Right ventricle myocardium superior (tissue), 1 donor: ENCODE measurements around the gene CRIP1. TPM values are rescaled to one million over a fixed set of nuclear protein-coding genes. Genes with fewer than 3 reads are reported as not detected.

Experiments used
- ATAC-seq: fragments of 200-7000 bp; cut with Tn5 transposase; one replicate; pipeline ENCODE4 v1.9.1; 2020; ENCODE audit warnings: mild to moderate bottlenecking; ENCODE audit not compliant: poor library complexity
- DNase-seq: peaks from one replicate; pipeline ENCODE4 v3.0.0-alpha.2; 2020
- intact Hi-C: fragments of 100-400 bp; cut with DNase I; formaldehyde crosslinking; loops from one replicate; pipeline ENCODE4 v1.11.2; 2022
- total RNA-seq: library from RNA; stranded (reverse); fragmentation: NEBNext Ultra II Directional; extraction: Animal tissue kit (Norgen Biotek cat#: 25700); gene quantifications from one replicate; pipeline ENCODE4 v1.2.1, GENCODE V29; 2021
- donor health status: DM: no; HTN: yes; CAD: no; lungs with severe emphysema.

CRIP1 gene
- total RNA-seq, 1 donor from 2014 or later: 71.8 TPM

- ATAC-seq (no peak), DNase-seq (peak; percentile 60)
- intact Hi-C loops: no loop called here
Observed at GRCh38 chr14:105476831-105477659, 9.6 kb upstream of the CRIP1 start.

- ATAC-seq (no peak), DNase-seq (no peak)
- intact Hi-C loops: no loop called here
Observed at GRCh38 chr14:105477660-105478397, 8.9 kb upstream of the CRIP1 start.

DNA sequence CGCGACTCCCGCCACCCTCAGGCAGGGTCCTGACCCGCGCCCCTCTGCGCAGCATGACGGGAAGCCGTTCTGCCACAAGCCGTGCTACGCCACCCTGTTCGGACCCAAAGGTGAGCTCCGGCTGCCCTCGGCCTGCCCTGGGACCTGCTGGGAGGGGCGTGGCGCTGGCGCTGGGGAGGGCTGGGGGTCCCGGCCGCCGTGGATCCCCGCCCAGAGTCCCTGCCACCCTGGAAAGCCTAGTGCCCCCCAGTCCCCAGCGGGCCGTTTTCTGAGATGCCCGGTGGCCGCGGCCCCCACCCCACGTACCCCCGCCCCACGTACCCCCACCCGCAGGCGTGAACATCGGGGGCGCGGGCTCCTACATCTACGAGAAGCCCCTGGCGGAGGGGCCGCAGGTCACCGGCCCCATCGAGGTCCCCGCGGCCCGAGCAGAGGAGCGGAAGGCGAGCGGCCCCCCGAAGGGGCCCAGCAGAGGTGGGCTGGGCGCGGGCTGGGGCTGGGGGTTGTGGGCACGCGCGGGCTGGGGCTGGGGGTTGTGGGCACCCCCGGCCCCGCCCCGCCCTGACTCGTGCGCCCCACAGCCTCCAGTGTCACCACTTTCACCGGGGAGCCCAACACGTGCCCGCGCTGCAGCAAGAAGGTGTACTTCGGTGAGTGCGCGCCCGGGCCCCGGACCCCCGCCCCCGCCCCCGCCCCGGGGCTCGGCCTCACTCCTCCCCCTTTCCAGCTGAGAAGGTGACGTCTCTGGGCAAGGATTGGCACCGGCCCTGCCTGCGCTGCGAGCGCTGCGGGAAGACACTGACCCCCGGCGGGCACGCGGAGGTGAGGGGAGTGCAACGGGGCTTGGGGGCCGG lies 8.1 kb upstream of the CRIP1 start:
- no peak for ATAC-seq
- no peak for DNase-seq
- intact Hi-C loops: no loop called here

DNA sequence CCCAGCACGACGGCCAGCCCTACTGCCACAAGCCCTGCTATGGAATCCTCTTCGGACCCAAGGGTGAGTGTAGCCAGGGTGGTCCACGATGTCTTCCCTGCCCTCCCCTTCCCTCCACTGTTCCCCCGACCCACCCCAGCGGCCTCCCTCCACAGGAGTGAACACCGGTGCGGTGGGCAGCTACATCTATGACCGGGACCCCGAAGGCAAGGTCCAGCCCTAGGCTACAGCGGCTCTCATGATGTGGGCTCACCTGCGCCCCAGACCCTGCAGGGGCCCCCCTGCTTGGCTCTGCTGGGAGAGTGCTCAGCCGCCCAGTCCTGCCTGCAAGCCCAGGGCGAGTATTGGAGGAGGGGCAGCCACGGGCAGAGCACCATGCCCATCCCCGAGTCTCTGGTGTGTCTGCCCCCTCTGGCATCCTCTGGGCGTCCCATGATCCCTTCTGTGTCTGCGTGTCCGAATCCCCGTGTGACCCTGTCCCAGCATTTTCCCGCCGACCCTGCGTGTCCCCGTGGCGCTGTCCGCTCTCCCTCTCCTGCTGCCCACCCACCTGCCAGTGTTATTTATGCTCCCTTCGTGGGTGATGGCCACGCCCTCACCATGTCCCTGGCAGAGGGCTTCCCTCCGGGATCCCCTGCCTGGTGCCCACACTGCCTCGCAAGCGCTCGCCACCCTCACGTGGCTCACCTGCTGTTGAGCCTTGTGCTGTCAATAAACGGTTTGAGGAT lies 7.1 kb upstream of the CRIP1 start:
- intact Hi-C loops: no loop called here
- DNase-seq (no peak), ATAC-seq (no peak)

GRCh38 chr14:105480199-105480746 lies 6.4 kb upstream of the CRIP1 start:
- no peak for ATAC-seq
- no peak for DNase-seq
- intact Hi-C loops: no loop called here

DNA sequence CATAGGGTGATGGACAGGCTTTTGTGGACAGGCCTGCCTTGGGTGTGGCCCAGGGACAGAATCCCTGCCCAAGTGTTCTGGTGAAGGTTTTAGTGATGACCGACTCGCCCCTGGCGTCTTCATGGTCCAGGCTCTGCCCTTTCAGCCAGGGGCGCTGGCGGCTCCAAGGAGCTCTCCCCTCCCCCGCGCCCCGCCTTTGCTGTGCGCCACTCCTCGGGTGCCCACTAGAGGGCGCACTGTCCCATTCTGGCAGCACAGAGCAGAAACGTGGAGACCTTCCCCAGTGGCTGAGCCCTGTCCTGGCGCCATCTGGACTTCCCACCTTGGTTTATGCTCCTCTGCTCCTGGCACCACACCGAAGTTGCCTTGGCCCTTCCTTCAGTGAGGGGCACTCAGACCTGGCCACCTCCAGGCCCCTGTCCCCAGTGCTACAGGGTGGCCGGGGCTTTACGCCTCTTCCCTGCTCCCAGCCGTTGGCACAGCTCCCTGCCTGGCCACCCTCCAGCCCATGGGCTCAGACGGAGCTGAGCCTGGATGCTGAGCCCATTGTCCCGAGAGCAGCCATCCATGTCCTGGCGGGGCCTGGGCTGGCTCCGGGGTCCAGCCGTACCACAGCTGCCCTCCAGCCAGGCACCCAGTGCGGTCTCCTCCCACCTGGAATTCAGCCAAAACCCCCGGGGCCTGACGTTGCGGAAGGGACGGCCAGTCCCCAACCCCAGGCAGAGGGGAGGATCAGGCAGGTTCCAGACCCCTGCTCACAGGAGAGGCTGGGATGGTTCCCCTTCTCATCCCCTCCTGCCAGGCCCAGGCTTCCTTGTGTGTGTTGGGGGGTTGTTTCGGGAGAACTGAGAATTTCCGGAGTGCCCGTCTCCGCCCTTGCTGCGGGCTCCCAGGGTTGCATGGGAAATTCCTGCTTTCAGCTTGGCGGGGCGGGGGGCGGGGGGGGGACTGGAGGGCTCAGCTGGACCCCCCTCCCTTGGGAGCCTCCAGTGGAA lies 5.6 kb upstream of the CRIP1 start:
- intact Hi-C loops: no loop called here
- DNase-seq (peak; percentile 93), ATAC-seq (peak; percentile 76)

GRCh38 chr14:105481886-105482457 lies 4.7 kb upstream of the CRIP1 start:
- ATAC-seq (peak; percentile 47), DNase-seq (peak; percentile 96)
- intact Hi-C loops: no loop called here

- ATAC-seq (no peak), DNase-seq (no peak)
- intact Hi-C loops: no loop called here
Observed at GRCh38 chr14:105482486-105483110, 4.1 kb upstream of the CRIP1 start.

GRCh38 chr14:105483300-105484068 lies 3.2 kb upstream of the CRIP1 start:
- no peak for DNase-seq
- ATAC-seq: no peak
- intact Hi-C loops: no loop called here

DNA sequence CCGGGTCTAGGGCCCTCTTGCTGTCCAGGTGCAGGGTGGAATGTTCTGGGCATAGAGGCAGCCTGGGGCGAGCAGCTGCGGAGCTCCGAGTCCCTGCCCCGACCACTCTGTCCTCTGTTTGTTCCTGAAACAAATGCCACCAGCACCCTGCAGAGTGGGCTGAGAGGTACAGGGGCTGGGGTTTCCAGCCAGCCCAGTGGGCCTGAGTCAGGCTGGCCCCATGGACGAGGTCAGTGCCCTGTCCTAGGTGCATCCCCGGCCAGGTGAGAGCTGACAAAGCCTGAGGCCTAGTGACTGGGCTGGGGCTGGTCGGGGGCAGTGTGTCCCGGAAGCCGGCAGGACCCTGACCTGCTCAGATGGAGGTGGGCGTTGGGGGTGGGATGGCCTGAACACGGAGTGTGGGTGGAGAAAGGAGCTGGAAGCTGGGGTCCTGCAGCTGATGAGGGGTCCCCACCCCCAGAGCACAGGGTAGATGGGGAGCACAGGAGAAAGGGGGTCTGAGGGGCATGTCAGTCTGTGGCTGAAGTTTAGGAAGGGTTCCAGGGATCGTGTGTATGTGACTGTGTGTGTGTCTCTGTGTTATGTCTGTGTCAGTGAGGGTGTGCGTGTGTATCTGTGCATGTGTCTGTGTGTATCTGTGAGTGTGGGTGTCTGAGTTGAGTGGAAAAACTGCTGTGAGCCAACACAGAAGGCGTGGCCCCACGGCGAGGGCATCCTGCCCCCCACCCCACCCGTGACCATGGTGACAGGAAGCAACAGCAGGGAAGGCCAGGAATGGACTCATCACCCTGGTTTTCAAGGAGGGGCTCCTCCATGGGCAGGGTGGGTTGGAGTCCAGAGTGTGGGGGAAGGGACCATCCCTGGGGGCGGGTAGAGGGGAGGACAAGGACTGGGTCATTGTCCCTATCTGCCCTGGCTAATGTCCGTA lies 2.4 kb upstream of the CRIP1 start:
- peak; percentile 73 for DNase-seq
- intact Hi-C loops: no loop called here
- ATAC-seq: no peak

DNA sequence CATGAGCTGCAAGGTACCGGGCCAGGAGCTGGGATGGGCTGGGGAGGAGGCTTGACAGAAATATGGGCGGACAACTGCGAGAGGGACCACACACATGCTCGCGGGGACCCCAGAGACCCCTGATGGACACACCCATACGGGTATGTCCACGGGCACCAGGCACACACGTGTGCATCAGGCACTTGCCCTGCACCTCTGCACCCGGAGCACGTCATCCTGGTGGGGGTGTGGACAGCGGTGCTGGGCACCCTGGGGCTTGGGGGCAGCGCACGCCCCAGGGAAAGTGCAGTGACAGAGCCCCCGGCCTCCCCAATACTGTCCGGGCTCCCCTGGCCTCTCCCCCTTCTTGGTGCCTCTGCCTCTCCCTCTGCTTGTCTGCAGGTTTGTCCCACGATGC lies 1.7 kb upstream of the CRIP1 start:
- ATAC-seq (no peak), DNase-seq (no peak)
- intact Hi-C loops: loop anchor here (5.0 kb wide), 1 partner anchor 38 kb away; no protein-coding TSS in a partner anchor

DNA sequence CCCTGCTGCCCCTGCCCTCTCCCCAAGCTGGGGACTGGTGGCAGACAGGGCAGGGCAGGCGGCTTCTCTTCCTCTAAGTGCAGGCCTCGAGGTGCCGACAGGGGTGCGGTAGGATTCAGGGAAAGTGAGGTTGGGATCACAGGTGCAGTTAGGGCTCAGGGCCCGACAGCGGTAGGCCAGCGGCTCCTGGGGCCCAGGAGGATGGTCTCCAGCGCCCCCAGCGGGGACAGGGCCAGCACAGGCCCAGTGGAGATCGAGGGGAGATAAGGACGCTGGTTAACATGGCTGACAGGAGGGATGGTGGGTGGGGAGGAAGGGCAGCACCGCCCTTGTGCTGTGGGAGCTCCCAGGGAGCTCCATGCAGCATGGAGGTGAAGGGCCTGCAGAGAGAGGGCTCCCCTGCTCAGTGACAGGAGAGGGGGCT lies 935 bp upstream of the CRIP1 start:
- no peak for ATAC-seq
- intact Hi-C loops: loop anchor here (5.0 kb wide), 1 partner anchor 38 kb away; no protein-coding TSS in a partner anchor
- peak; percentile 68 for DNase-seq

DNA sequence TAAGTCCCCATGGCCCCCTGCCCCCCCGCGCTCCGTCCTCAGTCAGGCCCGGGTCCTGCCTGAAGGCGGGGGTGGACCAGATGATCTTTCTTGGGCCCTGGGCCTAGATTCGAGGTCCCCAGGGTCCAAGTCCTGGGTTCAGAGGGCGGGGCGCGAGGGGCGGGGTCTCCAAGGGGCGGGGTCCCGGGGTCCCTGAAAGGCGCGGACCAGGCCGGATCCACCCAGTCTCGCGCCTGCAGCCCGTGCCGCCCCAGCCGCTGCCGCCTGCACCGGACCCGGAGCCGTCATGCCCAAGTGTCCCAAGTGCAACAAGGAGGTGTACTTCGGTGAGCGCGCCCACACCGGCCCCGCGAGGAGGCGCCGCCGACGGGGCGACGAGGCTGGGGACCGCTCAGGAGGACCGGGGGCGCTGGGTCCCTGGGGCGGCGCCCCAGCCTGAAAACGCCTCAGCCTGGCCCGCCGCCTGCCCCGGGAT lies 325 bp downstream of the CRIP1 start:
- ATAC-seq: peak; percentile 1
- intact Hi-C loops: loop anchor here (5.0 kb wide), 1 partner anchor 40 kb away; no protein-coding TSS in a partner anchor
- DNase-seq: peak; percentile 91

- intact Hi-C loops: loop anchor here (5.0 kb wide), 1 partner anchor 40 kb away; no protein-coding TSS in a partner anchor
- ATAC-seq (no peak), DNase-seq (peak; percentile 79)
Observed at GRCh38 chr14:105487449-105487985, 831 bp downstream of the CRIP1 start.
